T-cell (primary cell): ENCODE results near the gene C4B. TPM values are rescaled to one million over a fixed set of nuclear protein-coding genes. Genes with fewer than 3 reads are reported as not detected.
"Not testable (repeated sequence)": the region's sequence is repeated elsewhere in the genome, so short reads cannot be mapped to it uniquely, and the experiment has no call there.

Experiments
- ATAC-seq, 4 experiments: fragments of 200-7000 bp in 3 of 4; fragments of 150-1000 bp in 1 of 4; cut with Tn5 transposase; replicated peaks in 1 of 4; 1 replicate in 3 of 4; 2 replicates in 1 of 4; pipeline ENCODE4 v1.10.0; 2021; ENCODE audit warnings: moderate library complexity in 3 of 4, mild to moderate bottlenecking in 2 of 4, moderate number of reproducible peaks in 1 of 4
- CTCF ChIA-PET, 2 donors: fragments of 300-600 bp; sonication (Branson Sonifier 250); formaldehyde crosslinking; loops; one replicate each; lab custom pipeline; 2022; ENCODE audit warnings: antibody characterized with exemption in 2 of 2; lab: Charles Lee
- POLR2A ChIA-PET, 2 donors: fragments of 300-600 bp; sonication (Branson Sonifier 250); formaldehyde crosslinking; loops; one replicate each; lab custom pipeline; 2022; ENCODE audit warnings: antibody characterized with exemption in 2 of 2; lab: Charles Lee
- DNase-seq, 35 experiments: peaks; one replicate each; pipeline versions ENCODE4 v3.0.0 to v3.0.0-alpha.2; 2013 to 2023
- H3K27ac ChIP-seq: one replicate; pipeline ENCODE4 v1.5.1; 2013; ENCODE audit warnings: low read length
- H3K27me3 ChIP-seq, 2 experiments: replicated peaks in 1 of 2; 1 replicate in 1 of 2; 2 replicates in 1 of 2; pipeline versions ENCODE4 v1.6.1 to v1.7.0; 2013; ENCODE audit warnings: low read length in 1 of 2, mixed read lengths in 1 of 2; ENCODE audit not compliant: control insufficient read depth in 2 of 2, insufficient read depth in 2 of 2; ENCODE audit errors: extremely low read depth in 1 of 2
- H3K36me3 ChIP-seq, 2 donors: 1 replicate in 1 of 2; 2 replicates in 1 of 2; pipeline versions ENCODE4 v1.6.1 to v1.7.0; 2013; ENCODE audit warnings: low read length in 1 of 2; ENCODE audit not compliant: control insufficient read depth in 2 of 2, insufficient read depth in 1 of 2; ENCODE audit errors: extremely low read depth in 1 of 2
- H3K4me1 ChIP-seq, 2 experiments: 1 replicate in 1 of 2; 2 replicates in 1 of 2; pipeline versions ENCODE4 v1.6.1 to v1.7.0; 2013; ENCODE audit warnings: low read length in 2 of 2, mixed read lengths in 1 of 2; ENCODE audit not compliant: insufficient read depth in 2 of 2, control insufficient read depth in 1 of 2; ENCODE audit errors: extremely low read depth in 1 of 2
- H3K4me3 ChIP-seq, 2 donors: 1 replicate in 1 of 2; 2 replicates in 1 of 2; pipeline versions ENCODE4 v1.5.1 to v1.7.0; 2013; ENCODE audit warnings: mild to moderate bottlenecking in 2 of 2, low read length in 1 of 2, moderate library complexity in 1 of 2; ENCODE audit not compliant: control insufficient read depth in 1 of 2; ENCODE audit errors: extremely low read depth in 1 of 2
- H3K9me3 ChIP-seq: 2 replicates; pipeline ENCODE4 v1.7.0; 2013
- H3K27ac Mint-ChIP-seq, 2 donors: one replicate each; pipeline ENCODE4 v1.8.0; 2020 to 2021; ENCODE audit warnings: mild to moderate bottlenecking in 2 of 2, mixed read lengths in 2 of 2
- H3K27me3 Mint-ChIP-seq, 2 donors: one replicate each; pipeline ENCODE4 v1.8.0; 2021 to 2022; ENCODE audit warnings: mixed read lengths in 2 of 2
- H3K36me3 Mint-ChIP-seq: one replicate; pipeline ENCODE4 v1.8.0; 2021; ENCODE audit warnings: mixed read lengths
- H3K4me1 Mint-ChIP-seq, 3 donors: one replicate each; pipeline ENCODE4 v1.8.0; 2020 to 2022; ENCODE audit warnings: mixed read lengths in 3 of 3, mild to moderate bottlenecking in 1 of 3
- H3K4me3 Mint-ChIP-seq, 3 donors: one replicate each; pipeline ENCODE4 v1.8.0; 2020 to 2022; ENCODE audit warnings: mild to moderate bottlenecking in 3 of 3, mixed read lengths in 3 of 3, moderate library complexity in 3 of 3
- H3K9me3 Mint-ChIP-seq, 3 donors: one replicate each; pipeline ENCODE4 v1.8.0; 2020 to 2022; ENCODE audit warnings: mixed read lengths in 3 of 3
- WGBS: methylation state at CpG from one replicate; pipeline ENCODE4 v1.1.5; 2013; ENCODE audit warnings: missing lambda C conversion rate; ENCODE audit not compliant: insufficient coverage; 5-methylcytosine and 5-hydroxymethylcytosine counted together
- total RNA-seq, 35 experiments: library from RNA in 6 of 35; stranded (reverse) in 6 of 35; fragments of 120-200 nt in 1 of 35; gene quantifications; one replicate each; pipeline versions ENCODE4 v1.2.1 to v1.2.4 and lab custom pipeline; 2013 to 2026

C4B gene
- total RNA-seq, 5 donors from 2014 or later (not counting 1 experiment from before 2014, with no cell fraction given) = 5.5 to 8.4 (median 7.5) TPM

DNA sequence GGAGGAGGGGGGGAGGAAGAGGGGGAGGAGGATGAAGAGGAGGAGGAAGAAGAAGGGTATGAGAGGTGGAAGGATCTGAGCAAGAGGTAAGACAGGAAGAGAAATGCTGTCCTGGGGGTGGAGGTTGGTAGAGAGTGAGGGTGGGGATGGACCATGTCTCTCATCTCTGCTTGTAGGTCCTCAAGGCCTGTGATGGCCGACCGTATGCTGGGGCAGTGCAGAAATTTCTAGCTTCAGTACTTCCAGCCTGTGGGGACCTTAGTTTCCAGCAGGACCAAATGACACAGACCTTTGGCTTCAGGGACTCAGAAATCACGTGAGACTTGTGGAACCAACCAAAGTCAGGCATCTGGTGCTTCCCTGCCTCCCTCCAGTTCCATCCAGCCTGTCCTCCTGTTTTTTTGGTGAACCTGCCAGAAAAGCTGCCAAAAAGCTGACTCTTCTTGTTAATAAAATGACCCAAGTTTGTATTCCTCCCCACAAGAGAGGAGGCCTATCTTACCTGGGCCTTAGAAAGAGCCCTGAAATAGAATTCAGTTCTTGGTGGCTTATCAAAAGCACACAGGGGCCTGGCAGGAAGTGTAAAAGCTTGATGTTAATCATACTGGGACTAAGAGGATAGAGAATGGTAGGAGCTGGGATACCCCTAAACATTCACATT is 35.2 kb upstream of the C4B start:
- CTCF ChIA-PET = no interaction called here
- H3K9me3 ChIP-seq = no peaks in the 10 kb centered on the region

GRCh38 chr6:31980195-31980876 is 34.3 kb upstream of the C4B start:
- H3K4me1 ChIP-seq = peaks cover 13 to 20% of the 10 kb centered on the region in 2 experiments
- peak in 1 of 35 experiments; percentile 10 for DNase-seq
- WGBS = 80% methylated on average over 1 of the region's 13 CpGs
- H3K9me3 ChIP-seq, H3K27ac ChIP-seq, H3K4me3 ChIP-seq, H3K27me3 ChIP-seq, H3K9me3 Mint-ChIP-seq, H3K36me3 ChIP-seq, POLR2A ChIA-PET, H3K4me3 Mint-ChIP-seq, ATAC-seq, H3K27me3 Mint-ChIP-seq, H3K36me3 Mint-ChIP-seq: not testable (repeated sequence)
- Mint-ChIP-seq H3K27ac (peak overlapping the region; percentile 59 to 66), H3K4me1 (peaks cover 13 to 16% (median 14%) of the 10 kb centered on the region in 3 donors)
- CTCF ChIA-PET = interaction anchor here in 1 of 2 donors (0.6 kb wide), 1 partner anchor 140 kb away, joined by 7 read pairs; no protein-coding TSS in a partner anchor

More for the DNA sequence above, 35.2 kb upstream of the C4B start:
- Mint-ChIP-seq H3K36me3 (peaks cover 8% of the 10 kb centered on the region), H3K27me3 (no peaks in the 10 kb centered on the region), H3K4me1 (peaks cover 16 to 17% (median 16%) of the 10 kb centered on the region in 3 donors), H3K27ac (peak overlapping the region in 1 of 2 donors; percentile 66), H3K9me3 (no peaks in the 10 kb centered on the region), H3K4me3 (peak overlapping the region in 1 of 3 donors; percentile 51)
- WGBS = 63% methylated on average over 3 of the region's 3 CpGs
- Histone ChIP-seq H3K27me3 (no peaks in the 10 kb centered on the region), H3K27ac (peak overlapping the region; percentile 46), H3K4me3 (no peak overlapping the region), H3K4me1 (peaks cover 13 to 20% of the 10 kb centered on the region in 2 experiments), H3K36me3 (peaks cover 0 to 8% of the 10 kb centered on the region in 2 donors)
- DNase-seq (peak in 1 of 35 experiments; percentile 7), ATAC-seq (peak in 2 of 4 experiments; percentile 36 to 51)
- POLR2A ChIA-PET = no interaction called here

DNA sequence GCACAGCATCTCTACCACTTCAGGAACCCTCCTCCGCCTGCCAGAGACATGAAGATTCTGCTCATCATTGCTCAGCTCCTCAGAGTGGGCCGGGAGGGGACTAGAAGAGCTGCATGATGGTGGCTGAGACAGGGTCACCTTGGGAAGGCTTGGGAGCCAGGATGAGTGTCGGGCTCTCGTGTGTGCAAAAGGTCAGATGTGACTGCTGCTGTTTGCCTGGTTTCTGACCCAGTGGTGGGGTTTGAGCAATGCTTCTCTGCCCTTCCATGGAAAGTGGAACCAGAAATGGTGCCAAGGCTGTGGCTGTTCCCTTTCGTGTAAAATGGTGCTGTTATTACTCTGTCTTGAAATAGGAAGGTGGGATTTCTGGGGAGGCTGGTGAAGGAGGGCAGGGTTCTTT is 33.6 kb upstream of the C4B start:
- H3K36me3 Mint-ChIP-seq, CTCF ChIA-PET, H3K36me3 ChIP-seq, H3K27ac Mint-ChIP-seq, DNase-seq, H3K4me3 ChIP-seq, H3K27me3 ChIP-seq, H3K27ac ChIP-seq, ATAC-seq, POLR2A ChIA-PET, H3K9me3 Mint-ChIP-seq, H3K4me3 Mint-ChIP-seq, H3K27me3 Mint-ChIP-seq, H3K9me3 ChIP-seq: not testable (repeated sequence)
- no CpG with 5 or more reads among the region's 5 CpGs for WGBS
- peaks cover 13 to 16% (median 14%) of the 10 kb centered on the region in 3 donors for H3K4me1 Mint-ChIP-seq
- H3K4me1 ChIP-seq = peaks cover 13 to 20% of the 10 kb centered on the region in 2 experiments

DNA sequence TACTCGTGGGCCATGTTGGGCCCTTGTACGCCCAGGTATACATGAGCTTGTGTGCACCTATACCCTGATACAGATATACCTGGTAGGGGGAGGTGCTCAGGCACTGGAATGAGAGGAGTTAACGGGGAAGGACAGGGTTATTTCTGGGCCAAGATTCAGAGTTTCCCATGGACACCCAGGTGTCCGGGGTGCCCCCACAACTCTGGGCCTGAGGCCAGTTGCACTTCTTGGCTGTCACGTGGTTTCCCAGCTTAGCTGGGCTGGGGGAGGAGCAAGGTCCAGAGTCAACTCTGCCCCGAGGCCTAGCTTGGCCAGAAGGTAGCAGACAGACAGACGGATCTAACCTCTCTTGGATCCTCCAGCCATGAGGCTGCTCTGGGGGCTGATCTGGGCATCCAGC is 32.9 kb upstream of the C4B start, which contains the start of gene C4A:
Gene C4A, plus strand, starts transcription at position 314 of the 400 bp plus-strand sequence. Its CDS starts 51 bp downstream, at position 365.
- CTCF ChIA-PET, H3K4me3 Mint-ChIP-seq: not testable (repeated sequence)

GRCh38 chr6:31989363-31989762 is 25.2 kb upstream of the C4B start:
- H3K27me3 Mint-ChIP-seq, POLR2A ChIA-PET, H3K9me3 ChIP-seq, H3K27me3 ChIP-seq, H3K4me3 Mint-ChIP-seq, H3K4me3 ChIP-seq, H3K9me3 Mint-ChIP-seq, CTCF ChIA-PET, ATAC-seq, H3K27ac ChIP-seq, H3K4me1 Mint-ChIP-seq, H3K36me3 ChIP-seq, H3K36me3 Mint-ChIP-seq, DNase-seq, H3K4me1 ChIP-seq, H3K27ac Mint-ChIP-seq: not testable (repeated sequence)
- no CpG with 5 or more reads among the region's 10 CpGs for WGBS

More for the DNA sequence above, 32.9 kb upstream of the C4B start, which contains the start of gene C4A:
- DNase-seq, H3K9me3 ChIP-seq, H3K27ac ChIP-seq, H3K27ac Mint-ChIP-seq, H3K4me3 ChIP-seq, H3K36me3 ChIP-seq, ATAC-seq, POLR2A ChIA-PET, H3K27me3 Mint-ChIP-seq, H3K9me3 Mint-ChIP-seq, H3K27me3 ChIP-seq, H3K36me3 Mint-ChIP-seq: not testable (repeated sequence)
- H3K4me1 Mint-ChIP-seq = peaks cover 13 to 16% (median 14%) of the 10 kb centered on the region in 3 donors
- H3K4me1 ChIP-seq = peaks cover 13 to 20% of the 10 kb centered on the region in 2 experiments
- WGBS = no CpG with 5 or more reads among the region's 7 CpGs

DNA sequence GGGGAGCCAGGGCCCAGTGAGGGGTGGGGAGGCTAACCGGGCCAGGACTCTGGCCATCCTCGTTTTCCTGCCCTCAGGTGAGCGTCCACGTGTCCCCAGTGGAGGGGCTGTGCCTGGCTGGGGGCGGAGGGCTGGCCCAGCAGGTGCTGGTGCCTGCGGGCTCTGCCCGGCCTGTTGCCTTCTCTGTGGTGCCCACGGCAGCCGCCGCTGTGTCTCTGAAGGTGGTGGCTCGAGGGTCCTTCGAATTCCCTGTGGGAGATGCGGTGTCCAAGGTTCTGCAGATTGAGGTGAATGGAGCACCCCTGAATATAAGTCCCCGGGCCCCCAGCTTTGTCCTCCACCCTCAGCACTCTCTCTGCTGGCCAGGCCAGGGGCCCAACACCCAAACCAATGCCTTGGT is 20.2 kb upstream of the C4B start:
- CTCF ChIA-PET, H3K9me3 ChIP-seq, H3K36me3 Mint-ChIP-seq, H3K27me3 ChIP-seq, H3K27ac ChIP-seq, DNase-seq, H3K4me3 Mint-ChIP-seq, H3K27ac Mint-ChIP-seq, ATAC-seq, H3K4me3 ChIP-seq, H3K9me3 Mint-ChIP-seq, POLR2A ChIA-PET, H3K4me1 Mint-ChIP-seq, H3K36me3 ChIP-seq, H3K27me3 Mint-ChIP-seq, H3K4me1 ChIP-seq: not testable (repeated sequence)
- WGBS = no CpG with 5 or more reads among the region's 14 CpGs
